ENCODE measurements around the gene RPAP3.

GRCh38 chr12:47611906-47612305, 93.9 kb downstream of the RPAP3 start:
- TF ChIP-seq, protein P1, sequence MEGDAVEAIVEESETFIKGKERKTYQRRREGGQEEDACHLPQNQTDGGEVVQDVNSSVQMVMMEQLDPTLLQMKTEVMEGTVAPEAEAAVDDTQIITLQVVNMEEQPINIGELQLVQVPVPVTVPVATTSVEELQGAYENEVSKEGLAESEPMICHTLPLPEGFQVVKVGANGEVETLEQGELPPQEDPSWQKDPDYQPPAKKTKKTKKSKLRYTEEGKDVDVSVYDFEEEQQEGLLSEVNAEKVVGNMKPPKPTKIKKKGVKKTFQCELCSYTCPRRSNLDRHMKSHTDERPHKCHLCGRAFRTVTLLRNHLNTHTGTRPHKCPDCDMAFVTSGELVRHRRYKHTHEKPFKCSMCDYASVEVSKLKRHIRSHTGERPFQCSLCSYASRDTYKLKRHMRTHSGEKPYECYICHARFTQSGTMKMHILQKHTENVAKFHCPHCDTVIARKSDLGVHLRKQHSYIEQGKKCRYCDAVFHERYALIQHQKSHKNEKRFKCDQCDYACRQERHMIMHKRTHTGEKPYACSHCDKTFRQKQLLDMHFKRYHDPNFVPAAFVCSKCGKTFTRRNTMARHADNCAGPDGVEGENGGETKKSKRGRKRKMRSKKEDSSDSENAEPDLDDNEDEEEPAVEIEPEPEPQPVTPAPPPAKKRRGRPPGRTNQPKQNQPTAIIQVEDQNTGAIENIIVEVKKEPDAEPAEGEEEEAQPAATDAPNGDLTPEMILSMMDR (optimal IDR thresholded peaks at IDR 0.05 in 1 of 3, IDR thresholded peaks at IDR 0.05 in 1 of 3, conservative IDR thresholded peaks at IDR 0.05 in 1 of 3; ENCODE audit: extremely low read depth in 1 of 3, insufficient read depth in 2 of 3, low read length in 3 of 3): no peak
- no peak for TF ChIP-seq EZH2 (IDR thresholded peaks at IDR 0.05; ENCODE audit: low read length)

All from keratinocyte (primary cell).